Right lobe of liver (tissue), 4 donors: ENCODE results near the gene SPOP.

Experiments used
- POLR2A ChIP-seq: fragments of 450-650 bp; IDR thresholded peaks from one replicate; pipeline ENCODE4 v1.6.1; 2017; ENCODE audit warnings: antibody characterized with exemption, mild to moderate bottlenecking
- TF ChIP-seq, protein P1 (sequence below), 4 donors: fragments of 200-600 bp in 3 of 4; fragments of 450-650 bp in 1 of 4; IDR thresholded peaks; one replicate each; pipeline versions ENCODE4 v1.5.1 to v1.8.0; 2016 to 2022; ENCODE audit warnings: antibody characterized with exemption in 4 of 4, mild to moderate bottlenecking in 2 of 4
- donor health status: DM: no; HTN: no; CAD: no.
- donor health status: DM: no; HTN: no; CAD: no.
- donor health status: DM: no; HTN: yes; CAD: no.

DNA sequence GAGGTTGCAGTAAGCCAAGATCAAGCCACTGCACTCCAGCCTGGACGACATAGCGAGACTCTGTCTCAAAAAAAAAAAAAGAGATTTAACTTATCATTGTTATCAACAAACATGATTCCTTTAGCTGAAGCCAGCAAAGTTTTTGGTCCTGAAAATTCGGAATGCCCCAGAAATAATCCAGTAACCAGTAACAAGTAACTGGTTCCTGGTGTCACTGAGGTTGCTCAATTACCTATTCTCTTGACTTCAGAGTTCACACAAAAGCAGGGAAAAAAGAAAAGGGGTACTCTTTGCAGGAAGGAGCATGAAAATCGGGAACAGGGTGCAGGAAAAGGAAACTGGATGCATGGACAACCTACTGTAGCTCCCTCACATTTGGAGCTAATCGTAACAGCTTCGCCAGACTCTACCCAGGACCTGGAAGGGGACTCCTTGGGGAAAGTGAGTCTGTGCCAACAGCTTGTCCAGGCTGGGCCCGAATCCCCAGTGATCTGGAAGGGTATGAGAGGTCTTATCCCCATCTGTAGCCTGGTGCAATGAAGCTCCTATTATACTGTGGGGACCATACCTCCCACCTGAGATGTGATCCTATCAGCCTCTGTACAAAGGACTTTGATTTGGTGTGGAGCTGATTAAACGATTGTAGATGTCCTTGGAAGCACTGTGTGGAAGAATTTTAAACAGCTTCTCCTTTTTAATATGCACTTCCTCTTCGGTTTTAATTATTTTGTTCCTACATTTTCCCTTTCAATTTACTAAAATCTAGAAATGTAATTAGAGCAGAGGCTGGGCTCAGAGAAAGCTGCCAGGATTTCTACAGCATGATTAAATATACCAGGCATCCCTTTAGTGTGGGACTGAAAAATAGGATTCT lies 3.4 kb upstream of the SPOP start:
- TF ChIP-seq, protein P1, sequence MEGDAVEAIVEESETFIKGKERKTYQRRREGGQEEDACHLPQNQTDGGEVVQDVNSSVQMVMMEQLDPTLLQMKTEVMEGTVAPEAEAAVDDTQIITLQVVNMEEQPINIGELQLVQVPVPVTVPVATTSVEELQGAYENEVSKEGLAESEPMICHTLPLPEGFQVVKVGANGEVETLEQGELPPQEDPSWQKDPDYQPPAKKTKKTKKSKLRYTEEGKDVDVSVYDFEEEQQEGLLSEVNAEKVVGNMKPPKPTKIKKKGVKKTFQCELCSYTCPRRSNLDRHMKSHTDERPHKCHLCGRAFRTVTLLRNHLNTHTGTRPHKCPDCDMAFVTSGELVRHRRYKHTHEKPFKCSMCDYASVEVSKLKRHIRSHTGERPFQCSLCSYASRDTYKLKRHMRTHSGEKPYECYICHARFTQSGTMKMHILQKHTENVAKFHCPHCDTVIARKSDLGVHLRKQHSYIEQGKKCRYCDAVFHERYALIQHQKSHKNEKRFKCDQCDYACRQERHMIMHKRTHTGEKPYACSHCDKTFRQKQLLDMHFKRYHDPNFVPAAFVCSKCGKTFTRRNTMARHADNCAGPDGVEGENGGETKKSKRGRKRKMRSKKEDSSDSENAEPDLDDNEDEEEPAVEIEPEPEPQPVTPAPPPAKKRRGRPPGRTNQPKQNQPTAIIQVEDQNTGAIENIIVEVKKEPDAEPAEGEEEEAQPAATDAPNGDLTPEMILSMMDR (IDR thresholded peaks at IDR 0.05) = no peak
- TF ChIP-seq POLR2A = no peak
